ENCODE data around the gene MRPS27.

GRCh38 chr5:72245951-72246532, 74.0 kb downstream of the MRPS27 start:
- TF ChIP-seq RFX5 (IDR thresholded peaks at IDR 0.05; ENCODE audit: low read depth, low read length), result no peak
- TF ChIP-seq CEBPB (IDR thresholded peaks at IDR 0.05; ENCODE audit: low read depth, low read length), result no peak
- no peak for TF ChIP-seq CTCF (conservative IDR thresholded peaks at IDR 0.05; ENCODE audit: low read depth, low read length)
